ENCODE data around the gene CCL28. TPM values are rescaled to one million over a fixed set of nuclear protein-coding genes. Genes with fewer than 3 reads are reported as not detected.
A peak's percentile ranks its signal among the peaks of the same experiment; 100 is the strongest.

Gene CCL28
- total and polyA plus RNA-seq, 2 of the 13 experiments (the other 11 are each of a cell fraction or from before 2014, with no cell fraction given) = 0.03 TPM; not detected in 1

DNA sequence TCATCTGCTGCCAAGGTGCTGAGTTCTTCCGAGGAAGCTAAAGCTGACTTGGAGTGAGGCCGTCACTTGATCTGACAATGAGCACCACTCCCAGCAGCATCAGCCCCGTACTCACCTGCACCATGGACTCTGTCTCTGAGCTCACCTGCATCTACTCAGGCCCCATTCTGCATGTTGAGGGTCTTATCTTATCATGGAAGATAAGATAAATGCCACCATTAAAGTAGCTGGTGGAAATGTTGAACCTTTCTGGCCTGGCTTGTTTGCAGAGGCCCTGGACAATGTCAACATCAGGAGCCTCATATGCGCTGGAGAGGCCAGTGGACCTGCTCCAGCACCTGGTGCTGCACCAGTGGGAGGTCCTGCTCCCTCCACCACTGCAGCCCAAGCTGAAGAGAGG, 64.0 kb downstream of the CCL28 start (continued):
- TF ChIP-seq, protein P1, sequence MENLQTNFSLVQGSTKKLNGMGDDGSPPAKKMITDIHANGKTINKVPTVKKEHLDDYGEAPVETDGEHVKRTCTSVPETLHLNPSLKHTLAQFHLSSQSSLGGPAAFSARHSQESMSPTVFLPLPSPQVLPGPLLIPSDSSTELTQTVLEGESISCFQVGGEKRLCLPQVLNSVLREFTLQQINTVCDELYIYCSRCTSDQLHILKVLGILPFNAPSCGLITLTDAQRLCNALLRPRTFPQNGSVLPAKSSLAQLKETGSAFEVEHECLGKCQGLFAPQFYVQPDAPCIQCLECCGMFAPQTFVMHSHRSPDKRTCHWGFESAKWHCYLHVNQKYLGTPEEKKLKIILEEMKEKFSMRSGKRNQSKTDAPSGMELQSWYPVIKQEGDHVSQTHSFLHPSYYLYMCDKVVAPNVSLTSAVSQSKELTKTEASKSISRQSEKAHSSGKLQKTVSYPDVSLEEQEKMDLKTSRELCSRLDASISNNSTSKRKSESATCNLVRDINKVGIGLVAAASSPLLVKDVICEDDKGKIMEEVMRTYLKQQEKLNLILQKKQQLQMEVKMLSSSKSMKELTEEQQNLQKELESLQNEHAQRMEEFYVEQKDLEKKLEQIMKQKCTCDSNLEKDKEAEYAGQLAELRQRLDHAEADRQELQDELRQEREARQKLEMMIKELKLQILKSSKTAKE (CRISPR knock-in tag; IDR thresholded peaks at IDR 0.05; ENCODE audit: borderline replicate concordance) = no peak
- TF ChIP-seq FOXA3 (CRISPR knock-in tag; IDR thresholded peaks at IDR 0.05) (peak; percentile 66), ZNF616 (CRISPR knock-in tag; IDR thresholded peaks at IDR 0.05; ENCODE audit: low read depth) (peak; percentile 67; the same call in 1 of the 2 replicates), GATA4 (IDR thresholded peaks at IDR 0.05; ENCODE audit: borderline replicate concordance, low read depth) (peak; percentile 98), POLR2A (IDR thresholded peaks at IDR 0.05; ENCODE audit: insufficient read depth in 1 of 2, low read depth in 2 of 2, low read length in 2 of 2) (no peak), MTA3 (CRISPR knock-in tag; IDR thresholded peaks at IDR 0.05) (no peak), DPF2 (CRISPR knock-in tag; IDR thresholded peaks at IDR 0.05; ENCODE audit: borderline replicate concordance, low read depth) (0 out of 2 replicates have a peak, but pooled peaks have one; percentile 60), PAWR (CRISPR knock-in tag; IDR thresholded peaks at IDR 0.05; ENCODE audit: borderline replicate concordance) (no peak), PHF21A (CRISPR knock-in tag; IDR thresholded peaks at IDR 0.05) (0 out of 2 replicates have a peak, but pooled peaks have one; percentile 12), MYC (CRISPR knock-in tag; IDR thresholded peaks at IDR 0.05; ENCODE audit: borderline replicate concordance) (no peak), ZFP37 (CRISPR knock-in tag; IDR thresholded peaks at IDR 0.05; ENCODE audit: borderline replicate concordance) (no peak)
- TF ChIP-seq, protein P2, sequence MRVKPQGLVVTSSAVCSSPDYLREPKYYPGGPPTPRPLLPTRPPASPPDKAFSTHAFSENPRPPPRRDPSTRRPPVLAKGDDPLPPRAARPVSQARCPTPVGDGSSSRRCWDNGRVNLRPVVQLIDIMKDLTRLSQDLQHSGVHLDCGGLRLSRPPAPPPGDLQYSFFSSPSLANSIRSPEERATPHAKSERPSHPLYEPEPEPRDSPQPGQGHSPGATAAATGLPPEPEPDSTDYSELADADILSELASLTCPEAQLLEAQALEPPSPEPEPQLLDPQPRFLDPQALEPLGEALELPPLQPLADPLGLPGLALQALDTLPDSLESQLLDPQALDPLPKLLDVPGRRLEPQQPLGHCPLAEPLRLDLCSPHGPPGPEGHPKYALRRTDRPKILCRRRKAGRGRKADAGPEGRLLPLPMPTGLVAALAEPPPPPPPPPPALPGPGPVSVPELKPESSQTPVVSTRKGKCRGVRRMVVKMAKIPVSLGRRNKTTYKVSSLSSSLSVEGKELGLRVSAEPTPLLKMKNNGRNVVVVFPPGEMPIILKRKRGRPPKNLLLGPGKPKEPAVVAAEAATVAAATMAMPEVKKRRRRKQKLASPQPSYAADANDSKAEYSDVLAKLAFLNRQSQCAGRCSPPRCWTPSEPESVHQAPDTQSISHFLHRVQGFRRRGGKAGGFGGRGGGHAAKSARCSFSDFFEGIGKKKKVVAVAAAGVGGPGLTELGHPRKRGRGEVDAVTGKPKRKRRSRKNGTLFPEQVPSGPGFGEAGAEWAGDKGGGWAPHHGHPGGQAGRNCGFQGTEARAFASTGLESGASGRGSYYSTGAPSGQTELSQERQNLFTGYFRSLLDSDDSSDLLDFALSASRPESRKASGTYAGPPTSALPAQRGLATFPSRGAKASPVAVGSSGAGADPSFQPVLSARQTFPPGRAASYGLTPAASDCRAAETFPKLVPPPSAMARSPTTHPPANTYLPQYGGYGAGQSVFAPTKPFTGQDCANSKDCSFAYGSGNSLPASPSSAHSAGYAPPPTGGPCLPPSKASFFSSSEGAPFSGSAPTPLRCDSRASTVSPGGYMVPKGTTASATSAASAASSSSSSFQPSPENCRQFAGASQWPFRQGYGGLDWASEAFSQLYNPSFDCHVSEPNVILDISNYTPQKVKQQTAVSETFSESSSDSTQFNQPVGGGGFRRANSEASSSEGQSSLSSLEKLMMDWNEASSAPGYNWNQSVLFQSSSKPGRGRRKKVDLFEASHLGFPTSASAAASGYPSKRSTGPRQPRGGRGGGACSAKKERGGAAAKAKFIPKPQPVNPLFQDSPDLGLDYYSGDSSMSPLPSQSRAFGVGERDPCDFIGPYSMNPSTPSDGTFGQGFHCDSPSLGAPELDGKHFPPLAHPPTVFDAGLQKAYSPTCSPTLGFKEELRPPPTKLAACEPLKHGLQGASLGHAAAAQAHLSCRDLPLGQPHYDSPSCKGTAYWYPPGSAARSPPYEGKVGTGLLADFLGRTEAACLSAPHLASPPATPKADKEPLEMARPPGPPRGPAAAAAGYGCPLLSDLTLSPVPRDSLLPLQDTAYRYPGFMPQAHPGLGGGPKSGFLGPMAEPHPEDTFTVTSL (CRISPR knock-in tag; IDR thresholded peaks at IDR 0.05; ENCODE audit: borderline replicate concordance) = peak; percentile 52; the same call in 1 of the 2 replicates
- TF ChIP-seq, protein P3, sequence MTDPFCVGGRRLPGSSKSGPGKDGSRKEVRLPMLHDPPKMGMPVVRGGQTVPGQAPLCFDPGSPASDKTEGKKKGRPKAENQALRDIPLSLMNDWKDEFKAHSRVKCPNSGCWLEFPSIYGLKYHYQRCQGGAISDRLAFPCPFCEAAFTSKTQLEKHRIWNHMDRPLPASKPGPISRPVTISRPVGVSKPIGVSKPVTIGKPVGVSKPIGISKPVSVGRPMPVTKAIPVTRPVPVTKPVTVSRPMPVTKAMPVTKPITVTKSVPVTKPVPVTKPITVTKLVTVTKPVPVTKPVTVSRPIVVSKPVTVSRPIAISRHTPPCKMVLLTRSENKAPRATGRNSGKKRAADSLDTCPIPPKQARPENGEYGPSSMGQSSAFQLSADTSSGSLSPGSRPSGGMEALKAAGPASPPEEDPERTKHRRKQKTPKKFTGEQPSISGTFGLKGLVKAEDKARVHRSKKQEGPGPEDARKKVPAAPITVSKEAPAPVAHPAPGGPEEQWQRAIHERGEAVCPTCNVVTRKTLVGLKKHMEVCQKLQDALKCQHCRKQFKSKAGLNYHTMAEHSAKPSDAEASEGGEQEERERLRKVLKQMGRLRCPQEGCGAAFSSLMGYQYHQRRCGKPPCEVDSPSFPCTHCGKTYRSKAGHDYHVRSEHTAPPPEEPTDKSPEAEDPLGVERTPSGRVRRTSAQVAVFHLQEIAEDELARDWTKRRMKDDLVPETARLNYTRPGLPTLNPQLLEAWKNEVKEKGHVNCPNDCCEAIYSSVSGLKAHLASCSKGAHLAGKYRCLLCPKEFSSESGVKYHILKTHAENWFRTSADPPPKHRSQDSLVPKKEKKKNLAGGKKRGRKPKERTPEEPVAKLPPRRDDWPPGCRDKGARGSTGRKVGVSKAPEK (CRISPR knock-in tag; IDR thresholded peaks at IDR 0.05; ENCODE audit: borderline replicate concordance) = 0 out of 2 replicates have a peak, but pooled peaks have one; percentile 69
- TF ChIP-seq, protein P4, sequence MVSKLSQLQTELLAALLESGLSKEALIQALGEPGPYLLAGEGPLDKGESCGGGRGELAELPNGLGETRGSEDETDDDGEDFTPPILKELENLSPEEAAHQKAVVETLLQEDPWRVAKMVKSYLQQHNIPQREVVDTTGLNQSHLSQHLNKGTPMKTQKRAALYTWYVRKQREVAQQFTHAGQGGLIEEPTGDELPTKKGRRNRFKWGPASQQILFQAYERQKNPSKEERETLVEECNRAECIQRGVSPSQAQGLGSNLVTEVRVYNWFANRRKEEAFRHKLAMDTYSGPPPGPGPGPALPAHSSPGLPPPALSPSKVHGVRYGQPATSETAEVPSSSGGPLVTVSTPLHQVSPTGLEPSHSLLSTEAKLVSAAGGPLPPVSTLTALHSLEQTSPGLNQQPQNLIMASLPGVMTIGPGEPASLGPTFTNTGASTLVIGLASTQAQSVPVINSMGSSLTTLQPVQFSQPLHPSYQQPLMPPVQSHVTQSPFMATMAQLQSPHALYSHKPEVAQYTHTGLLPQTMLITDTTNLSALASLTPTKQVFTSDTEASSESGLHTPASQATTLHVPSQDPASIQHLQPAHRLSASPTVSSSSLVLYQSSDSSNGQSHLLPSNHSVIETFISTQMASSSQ (IDR thresholded peaks at IDR 0.05; ENCODE audit: low read depth) = no peak
- TF ChIP-seq, protein P4 (CRISPR knock-in tag; IDR thresholded peaks at IDR 0.05; ENCODE audit: borderline replicate concordance) = no peak; the same call in 1 of the 2 replicates

Data from HepG2 (cell line).